ENCODE results near the gene CA5B.

DNA sequence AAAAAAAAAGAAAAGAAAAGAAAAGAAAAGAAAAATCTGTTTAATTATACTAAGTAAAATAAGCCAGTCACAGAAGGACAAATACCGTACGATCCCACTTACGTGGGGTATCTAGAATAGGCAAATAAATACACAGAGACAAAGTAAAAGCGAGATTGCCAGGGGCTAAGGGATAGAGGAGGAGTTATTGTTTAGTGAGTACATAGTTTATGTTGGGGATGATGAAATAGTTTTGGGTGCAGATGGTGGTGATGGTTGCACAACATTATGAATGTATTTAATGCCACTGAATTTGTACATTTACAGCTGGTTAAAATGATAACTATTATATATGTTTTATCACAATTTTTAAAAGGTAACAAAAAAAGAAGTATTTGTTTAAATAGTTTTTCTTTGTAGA is 7.1 kb downstream of the CA5B start:
- TF ChIP-seq, protein P1, sequence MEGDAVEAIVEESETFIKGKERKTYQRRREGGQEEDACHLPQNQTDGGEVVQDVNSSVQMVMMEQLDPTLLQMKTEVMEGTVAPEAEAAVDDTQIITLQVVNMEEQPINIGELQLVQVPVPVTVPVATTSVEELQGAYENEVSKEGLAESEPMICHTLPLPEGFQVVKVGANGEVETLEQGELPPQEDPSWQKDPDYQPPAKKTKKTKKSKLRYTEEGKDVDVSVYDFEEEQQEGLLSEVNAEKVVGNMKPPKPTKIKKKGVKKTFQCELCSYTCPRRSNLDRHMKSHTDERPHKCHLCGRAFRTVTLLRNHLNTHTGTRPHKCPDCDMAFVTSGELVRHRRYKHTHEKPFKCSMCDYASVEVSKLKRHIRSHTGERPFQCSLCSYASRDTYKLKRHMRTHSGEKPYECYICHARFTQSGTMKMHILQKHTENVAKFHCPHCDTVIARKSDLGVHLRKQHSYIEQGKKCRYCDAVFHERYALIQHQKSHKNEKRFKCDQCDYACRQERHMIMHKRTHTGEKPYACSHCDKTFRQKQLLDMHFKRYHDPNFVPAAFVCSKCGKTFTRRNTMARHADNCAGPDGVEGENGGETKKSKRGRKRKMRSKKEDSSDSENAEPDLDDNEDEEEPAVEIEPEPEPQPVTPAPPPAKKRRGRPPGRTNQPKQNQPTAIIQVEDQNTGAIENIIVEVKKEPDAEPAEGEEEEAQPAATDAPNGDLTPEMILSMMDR (IDR thresholded peaks at IDR 0.05) = no peak
- TF ChIP-seq POLR2A (IDR thresholded peaks at IDR 0.05) = no peak
